ENCODE data around the gene PPP4R2. TPM values are rescaled to one million over a fixed set of nuclear protein-coding genes. Genes with fewer than 3 reads are reported as not detected.
A peak's percentile ranks its signal among the peaks of the same experiment; 100 is the strongest.

PPP4R2 gene
- total RNA-seq, 1 donor from 2014 or later, result 105 TPM

- DNase-seq (ENCODE audit: low read depth, low spot score), result no peak
- Mint-ChIP-seq H3K36me3 (ENCODE audit: low read depth) (peaks cover 4% of the 10 kb centered on the region), H3K27me3 (ENCODE audit: low read depth) (no peaks in the 10 kb centered on the region), H3K4me3 (no peak overlapping the region), H3K9me3 (no peaks in the 10 kb centered on the region), H3K27ac (ENCODE audit: unreplicated experiment) (no peak overlapping the region), H3K4me1 (peaks cover 23% of the 10 kb centered on the region)
- TF ChIP-seq, protein P1, sequence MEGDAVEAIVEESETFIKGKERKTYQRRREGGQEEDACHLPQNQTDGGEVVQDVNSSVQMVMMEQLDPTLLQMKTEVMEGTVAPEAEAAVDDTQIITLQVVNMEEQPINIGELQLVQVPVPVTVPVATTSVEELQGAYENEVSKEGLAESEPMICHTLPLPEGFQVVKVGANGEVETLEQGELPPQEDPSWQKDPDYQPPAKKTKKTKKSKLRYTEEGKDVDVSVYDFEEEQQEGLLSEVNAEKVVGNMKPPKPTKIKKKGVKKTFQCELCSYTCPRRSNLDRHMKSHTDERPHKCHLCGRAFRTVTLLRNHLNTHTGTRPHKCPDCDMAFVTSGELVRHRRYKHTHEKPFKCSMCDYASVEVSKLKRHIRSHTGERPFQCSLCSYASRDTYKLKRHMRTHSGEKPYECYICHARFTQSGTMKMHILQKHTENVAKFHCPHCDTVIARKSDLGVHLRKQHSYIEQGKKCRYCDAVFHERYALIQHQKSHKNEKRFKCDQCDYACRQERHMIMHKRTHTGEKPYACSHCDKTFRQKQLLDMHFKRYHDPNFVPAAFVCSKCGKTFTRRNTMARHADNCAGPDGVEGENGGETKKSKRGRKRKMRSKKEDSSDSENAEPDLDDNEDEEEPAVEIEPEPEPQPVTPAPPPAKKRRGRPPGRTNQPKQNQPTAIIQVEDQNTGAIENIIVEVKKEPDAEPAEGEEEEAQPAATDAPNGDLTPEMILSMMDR (conservative IDR thresholded peaks at IDR 0.05), result no peak
Observed at GRCh38 chr3:73046195-73046594, 49.6 kb downstream of the PPP4R2 start.

GRCh38 chr3:73049319-73049718 is 52.7 kb downstream of the PPP4R2 start:
- H3K4me1 Mint-ChIP-seq, result peaks cover 9% of the 10 kb centered on the region
- H3K9me3 Mint-ChIP-seq, result no peaks in the 10 kb centered on the region
- TF ChIP-seq, protein P1 (conservative IDR thresholded peaks at IDR 0.05), result no peak
- no peaks in the 10 kb centered on the region for H3K27me3 Mint-ChIP-seq (ENCODE audit: low read depth)
- H3K27ac Mint-ChIP-seq (ENCODE audit: unreplicated experiment), result no peak overlapping the region
- H3K36me3 Mint-ChIP-seq (ENCODE audit: low read depth), result peaks cover 4% of the 10 kb centered on the region
- no peak for DNase-seq (ENCODE audit: low read depth, low spot score)
- H3K4me3 Mint-ChIP-seq, result no peak overlapping the region

- no peak for DNase-seq (ENCODE audit: low read depth, low spot score)
- H3K27me3 Mint-ChIP-seq (ENCODE audit: low read depth), result no peaks in the 10 kb centered on the region
- no peak overlapping the region for H3K27ac Mint-ChIP-seq (ENCODE audit: unreplicated experiment)
- no peaks in the 10 kb centered on the region for H3K9me3 Mint-ChIP-seq
- peaks cover 4% of the 10 kb centered on the region for H3K36me3 Mint-ChIP-seq (ENCODE audit: low read depth)
- TF ChIP-seq, protein P1 (conservative IDR thresholded peaks at IDR 0.05), result no peak
- no peak overlapping the region for H3K4me3 Mint-ChIP-seq
- peaks cover 11% of the 10 kb centered on the region for H3K4me1 Mint-ChIP-seq
Observed at GRCh38 chr3:73052857-73053256, 56.2 kb downstream of the PPP4R2 start.

GRCh38 chr3:73055583-73055982 is 59.0 kb downstream of the PPP4R2 start:
- Mint-ChIP-seq H3K36me3 (ENCODE audit: low read depth) (no peaks in the 10 kb centered on the region), H3K27me3 (ENCODE audit: low read depth) (no peaks in the 10 kb centered on the region), H3K9me3 (no peaks in the 10 kb centered on the region), H3K4me3 (no peak overlapping the region), H3K27ac (ENCODE audit: unreplicated experiment) (no peak overlapping the region), H3K4me1 (peaks cover 11% of the 10 kb centered on the region)
- TF ChIP-seq, protein P1 (conservative IDR thresholded peaks at IDR 0.05), result no peak
- no peak for DNase-seq (ENCODE audit: low read depth, low spot score)

GRCh38 chr3:73056014-73056844 is 59.6 kb downstream of the PPP4R2 start:
- TF ChIP-seq, protein P1 (conservative IDR thresholded peaks at IDR 0.05), result peak; percentile 72
- H3K9me3 Mint-ChIP-seq, result no peaks in the 10 kb centered on the region
- DNase-seq (ENCODE audit: low read depth, low spot score), result no peak
- H3K27ac Mint-ChIP-seq (ENCODE audit: unreplicated experiment), result no peak overlapping the region
- H3K36me3 Mint-ChIP-seq (ENCODE audit: low read depth), result no peaks in the 10 kb centered on the region
- no peaks in the 10 kb centered on the region for H3K27me3 Mint-ChIP-seq (ENCODE audit: low read depth)
- no peak overlapping the region for H3K4me3 Mint-ChIP-seq
- H3K4me1 Mint-ChIP-seq, result peaks cover 11% of the 10 kb centered on the region

All from neural crest cell (in vitro differentiated cells).